Glomerular endothelial cell (primary cell): Measurements from ENCODE around the gene LRP1B. TPM values are rescaled to one million over a fixed set of nuclear protein-coding genes. Genes with fewer than 3 reads are reported as not detected.
"Not testable (repeated sequence)": the region's sequence is repeated elsewhere in the genome, so short reads cannot be mapped to it uniquely, and the experiment has no call there.

ENCODE experiments used
- DNase-seq: peaks from one replicate; pipeline ENCODE4 v3.0.0-alpha.2; 2011; ENCODE audit warnings: low read depth, low spot score; ENCODE audit errors: extremely low read depth
- total RNA-seq: library from RNA; depleted of rRNA; stranded (reverse); fragments of >200 nt; gene quantifications from 2 replicates; pipeline ENCODE4 v1.2.3, GENCODE V29; 2015

The LRP1B gene
- total RNA-seq, 1 donor from 2014 or later = not detected

DNA sequence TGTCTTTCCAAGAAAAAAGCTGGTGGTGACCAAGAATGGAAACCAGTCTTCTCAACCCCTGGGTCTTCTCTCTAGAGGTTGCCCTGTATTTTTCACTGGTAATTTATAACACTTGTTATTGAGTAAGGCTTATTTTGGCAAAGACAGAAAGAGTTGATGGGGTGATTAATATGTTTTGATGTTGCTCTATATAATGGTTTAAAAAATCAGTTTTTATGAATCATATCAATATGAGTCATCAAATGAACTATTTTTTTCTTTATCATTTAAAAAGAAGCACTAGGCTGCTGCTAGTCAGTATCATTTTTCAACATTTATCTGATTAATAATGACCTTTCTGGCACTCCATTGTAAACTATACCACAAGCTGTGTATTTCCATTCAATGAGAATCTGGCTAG, 1142.2 kb downstream of the LRP1B start:
- DNase-seq = no peak

GRCh38 chr2:140986456-140986855, 1144.4 kb downstream of the LRP1B start:
- DNase-seq = no peak

DNA sequence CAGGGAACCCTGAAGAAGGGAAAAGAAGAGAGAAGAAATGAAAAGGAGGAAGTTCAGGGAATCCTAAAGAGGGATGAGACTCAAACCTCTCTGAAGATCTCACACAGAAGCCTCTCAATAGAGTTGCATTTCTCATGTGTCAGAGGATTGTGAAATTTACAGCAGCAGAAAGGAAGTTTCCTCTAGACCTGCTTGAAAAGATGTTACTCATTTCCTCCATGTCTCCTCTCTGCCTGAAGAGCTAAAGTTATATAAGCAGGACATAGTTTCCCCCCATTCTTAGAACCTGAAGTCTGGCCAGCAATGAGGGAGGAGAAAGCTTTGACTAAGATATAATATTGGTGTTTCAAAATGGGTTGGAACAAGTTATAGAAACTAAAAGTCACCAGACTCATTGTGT, 1155.6 kb downstream of the LRP1B start:
- no peak for DNase-seq

DNA sequence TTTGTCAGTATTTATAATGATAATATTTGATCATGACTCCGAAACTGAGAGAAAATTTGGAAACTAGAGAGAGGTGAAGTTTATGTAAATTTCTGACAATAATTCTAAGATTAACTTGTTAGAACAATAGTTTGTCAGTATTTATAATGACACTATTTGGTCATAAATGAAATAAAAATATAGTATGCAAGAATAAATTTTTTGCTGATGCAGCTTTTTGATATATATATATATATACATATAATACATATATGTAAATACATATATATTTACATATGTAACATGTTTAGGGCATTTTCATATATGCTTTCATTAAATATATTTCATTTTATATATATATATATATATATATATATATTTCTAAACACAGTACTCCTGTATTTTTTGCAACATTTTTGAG, 1158.1 kb downstream of the LRP1B start:
- DNase-seq = no peak

GRCh38 chr2:140964324-140964723, 1166.5 kb downstream of the LRP1B start:
- not testable (repeated sequence) for DNase-seq

GRCh38 chr2:140949932-140950331, 1180.9 kb downstream of the LRP1B start:
- DNase-seq = no peak

- DNase-seq = no peak
These were observed 1183.6 kb downstream of the LRP1B start for GRCh38 chr2:140947236-140947635.

GRCh38 chr2:140943867-140944266, 1186.9 kb downstream of the LRP1B start:
- DNase-seq = no peak

- DNase-seq = no peak
These were observed 1188.5 kb downstream of the LRP1B start for GRCh38 chr2:140942284-140942683.

GRCh38 chr2:140929849-140930248, 1201.0 kb downstream of the LRP1B start:
- DNase-seq = no peak

DNA sequence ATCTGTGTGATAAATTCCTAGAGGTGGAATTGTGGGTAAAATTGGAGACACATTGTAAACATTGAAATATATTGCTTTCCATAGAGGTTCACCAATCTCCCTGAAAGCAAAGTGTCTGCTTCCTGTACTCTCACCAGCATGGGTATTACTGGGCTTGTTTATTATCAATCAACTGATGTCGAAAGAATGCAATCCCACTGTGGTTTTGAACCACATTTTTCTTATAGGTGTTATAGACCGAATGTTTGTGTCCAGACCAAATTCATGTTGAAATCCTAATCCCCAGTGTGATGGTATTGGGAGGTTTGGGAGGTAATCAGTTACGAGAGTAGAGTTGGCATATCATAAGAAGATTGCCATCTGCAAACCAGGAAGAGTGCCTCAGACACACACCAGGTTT, 1212.4 kb downstream of the LRP1B start:
- DNase-seq = no peak

DNA sequence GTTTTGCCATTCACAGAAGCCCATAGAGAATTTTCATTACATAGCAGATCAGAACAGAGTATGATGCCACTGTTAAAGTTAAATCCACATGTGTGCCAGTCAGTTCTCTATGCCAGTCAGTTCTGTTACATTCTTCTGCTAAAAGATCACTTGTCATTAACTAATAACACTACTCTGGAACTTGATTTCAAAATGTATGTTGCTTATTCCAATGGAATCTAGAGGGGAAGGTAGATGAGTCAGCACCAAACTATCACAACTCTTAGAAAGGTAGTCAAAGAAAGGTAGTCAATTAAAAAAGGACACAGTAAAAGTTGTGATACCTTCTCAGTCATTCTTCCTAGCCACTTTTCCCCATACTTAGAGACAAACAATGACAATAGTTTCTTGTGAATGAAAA, 1214.4 kb downstream of the LRP1B start:
- no peak for DNase-seq

DNA sequence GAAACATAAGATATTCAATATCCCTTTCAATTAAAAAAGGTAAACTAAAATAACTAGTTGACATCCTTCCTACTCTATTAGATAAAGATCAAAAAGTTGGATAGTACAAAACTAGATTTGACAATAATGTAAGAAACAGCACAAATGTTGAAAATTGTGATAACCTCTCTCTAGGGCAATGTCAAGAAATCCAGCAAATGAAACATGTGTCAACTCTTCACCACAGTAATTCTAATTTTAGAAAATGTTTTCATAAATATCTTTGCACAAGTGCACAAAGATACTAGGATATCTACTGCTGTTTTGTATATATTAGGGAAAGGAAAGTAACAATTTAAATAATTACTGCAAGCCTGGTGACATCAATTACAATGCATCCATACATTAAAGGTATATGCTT, 1220.1 kb downstream of the LRP1B start:
- no peak for DNase-seq

DNA sequence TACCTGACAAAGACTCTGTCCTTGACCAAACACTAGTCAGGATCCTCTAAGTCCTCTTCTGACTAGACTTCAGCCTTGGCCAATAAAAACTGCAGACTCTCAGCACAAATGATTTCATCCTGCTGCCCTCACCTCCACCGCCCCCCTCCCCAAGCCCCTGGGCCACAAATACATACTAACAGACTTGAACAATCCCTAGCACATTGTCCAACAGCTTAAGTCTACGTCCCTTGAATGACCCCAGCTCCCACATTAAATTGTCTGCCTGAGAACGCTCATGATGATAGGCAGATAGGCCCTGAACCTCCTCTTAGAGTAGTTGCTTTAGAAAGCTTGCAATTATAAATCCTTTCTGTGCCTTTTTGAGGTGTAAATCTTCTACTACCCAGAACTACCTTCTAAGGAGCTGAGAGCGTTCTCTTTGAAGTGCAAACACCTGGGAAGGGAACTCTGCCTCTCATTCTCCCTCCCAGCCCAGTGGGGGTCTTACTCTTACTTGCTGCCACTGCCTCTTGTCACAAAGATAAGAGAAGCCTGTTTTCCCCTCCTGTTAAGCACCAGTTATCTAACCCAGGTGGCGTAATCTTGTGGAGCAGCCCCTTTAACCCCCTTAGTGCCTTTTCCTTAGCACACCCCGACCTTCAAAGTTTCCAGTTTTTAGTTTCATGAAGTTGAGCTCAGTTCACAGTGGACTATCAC, 1225.6 kb downstream of the LRP1B start:
- DNase-seq = no peak

DNA sequence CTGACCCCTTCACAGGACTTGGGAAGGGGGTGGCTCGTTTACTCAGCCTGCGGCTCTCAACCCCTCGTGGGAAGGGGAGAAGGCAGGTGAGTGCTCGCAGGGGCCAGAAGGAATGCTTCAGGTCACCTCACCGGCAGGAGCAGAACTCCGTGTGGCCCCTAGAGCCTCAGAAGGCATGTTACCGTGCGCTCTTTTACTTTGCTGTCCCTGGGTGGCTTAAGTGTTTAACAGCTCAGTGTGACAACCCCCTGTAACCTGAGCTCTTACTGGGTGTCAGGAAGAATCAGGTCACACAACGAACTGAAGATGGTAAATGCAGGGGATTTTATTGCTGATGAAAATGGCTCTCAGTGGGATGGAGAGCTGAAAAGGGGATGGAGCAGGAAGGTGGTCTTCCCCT, 1235.4 kb downstream of the LRP1B start:
- DNase-seq = no peak

DNA sequence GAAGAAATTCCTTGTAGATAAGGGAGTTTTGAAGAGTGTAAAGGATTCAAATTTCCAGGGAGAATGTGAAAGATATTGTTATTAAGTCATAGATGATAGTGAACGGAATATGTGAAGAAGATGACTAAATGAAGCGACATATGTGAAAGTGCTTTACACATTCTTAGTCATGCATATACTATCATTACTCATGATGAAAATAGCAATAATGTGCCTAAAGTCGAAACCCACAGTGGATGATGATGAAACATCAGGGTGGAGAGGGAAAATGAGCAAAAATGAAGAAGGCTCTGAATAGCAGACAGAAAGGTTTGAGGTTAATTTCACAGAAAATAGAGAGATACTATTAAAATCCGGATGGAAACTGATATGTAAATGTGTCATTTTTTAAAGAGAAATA, 1237.1 kb downstream of the LRP1B start:
- DNase-seq = no peak

DNA sequence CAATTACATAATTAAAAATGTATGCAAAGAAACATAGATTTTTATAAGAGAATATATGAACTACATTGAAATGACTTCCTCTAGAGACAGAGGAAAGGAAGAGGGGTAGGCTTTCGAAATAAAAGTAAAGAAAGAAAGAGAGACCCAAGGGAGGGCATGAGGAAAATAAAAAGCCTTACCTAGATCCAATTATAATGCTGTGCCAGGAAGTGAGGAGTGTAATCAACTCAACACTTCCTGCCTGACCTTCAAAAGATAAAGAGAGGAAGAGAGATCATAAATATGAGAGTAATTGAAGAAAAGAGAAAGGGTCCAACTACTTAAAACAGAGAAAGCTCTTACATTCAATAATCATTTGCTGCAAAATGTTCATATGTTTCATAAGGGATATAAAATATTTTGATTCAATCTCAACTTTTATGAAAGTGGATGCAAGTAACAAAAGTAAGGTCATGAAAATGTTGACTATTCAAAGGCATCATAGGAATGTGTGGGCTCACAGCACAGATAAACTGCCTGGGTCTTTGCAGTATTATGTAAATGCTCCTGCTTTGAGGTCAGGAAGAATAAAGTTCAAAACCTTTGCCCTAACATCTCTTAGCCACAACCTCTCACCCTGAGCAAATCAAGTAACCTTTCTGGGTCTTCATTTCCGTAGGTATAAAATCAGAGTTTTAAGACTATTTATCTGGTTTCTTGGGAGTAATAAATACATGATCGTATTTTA, 1237.7 kb downstream of the LRP1B start:
- DNase-seq = no peak

DNA sequence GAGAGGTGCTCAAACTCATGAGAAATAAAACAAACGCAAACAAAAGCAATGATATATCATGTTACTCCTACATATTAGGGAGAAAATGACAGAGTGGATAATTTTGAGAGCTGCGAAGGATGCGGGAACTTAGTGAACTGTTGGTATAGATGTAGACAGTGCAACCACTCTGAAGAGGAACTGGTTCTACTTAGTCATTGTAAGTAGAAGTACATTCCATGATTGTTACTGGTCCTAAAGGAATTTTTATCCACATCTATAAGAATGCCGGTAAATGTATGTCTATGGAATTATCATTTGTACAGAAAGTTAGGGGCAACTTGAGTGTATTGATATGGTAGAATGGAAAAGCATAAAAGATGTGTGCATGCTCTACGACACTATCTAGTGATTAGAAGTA, 1238.4 kb downstream of the LRP1B start:
- no peak for DNase-seq

GRCh38 chr2:140891614-140892212, 1239.1 kb downstream of the LRP1B start:
- DNase-seq = no peak

DNA sequence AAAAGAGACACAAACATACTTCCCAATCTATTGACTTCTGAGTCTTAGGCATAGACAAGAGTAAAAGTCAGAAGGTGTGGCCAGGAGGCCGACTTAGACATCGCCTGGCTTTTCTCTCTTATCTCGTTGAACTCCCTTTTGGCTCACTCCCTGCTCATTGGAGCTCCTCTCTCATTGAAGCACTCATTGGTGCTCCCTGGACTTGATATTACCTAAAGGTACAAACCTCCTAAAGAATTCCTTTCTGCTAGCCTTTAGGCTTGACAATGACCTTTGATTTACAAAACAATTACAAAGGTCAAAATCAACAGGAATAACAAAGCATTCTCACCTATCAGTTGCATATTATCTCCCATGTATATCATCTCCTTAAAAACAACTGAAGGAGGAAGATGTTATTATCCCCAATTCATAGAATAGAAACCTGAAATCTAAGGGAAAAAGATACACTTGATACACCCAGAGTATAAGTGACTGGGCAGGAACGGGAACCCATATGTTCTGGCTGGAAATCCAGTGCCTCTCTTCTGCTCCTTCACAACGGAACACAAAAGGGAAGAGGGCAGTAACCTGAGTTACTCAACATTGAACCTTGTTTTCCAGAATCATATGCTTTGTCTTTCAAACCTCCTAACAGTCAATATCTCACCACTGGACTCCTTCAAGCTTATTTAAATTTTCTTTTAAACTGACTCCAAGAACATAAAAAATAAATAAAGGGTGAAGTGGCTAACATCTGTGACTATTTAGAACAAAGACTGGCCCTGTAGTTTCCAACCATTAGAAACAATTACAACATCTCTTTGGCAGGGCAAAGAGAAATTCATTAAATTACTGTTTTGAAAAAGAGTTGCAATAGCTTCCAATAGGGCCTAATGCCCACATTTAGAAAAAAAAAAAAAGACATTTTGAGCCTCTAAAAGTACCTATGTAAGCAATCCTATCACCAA, 1247.9 kb downstream of the LRP1B start:
- no peak for DNase-seq

GRCh38 chr2:140880573-140880972, 1250.2 kb downstream of the LRP1B start:
- no peak for DNase-seq
